NT2/D1 (cell line): ENCODE measurements around the gene BSCL2.

Experiments
- SUZ12 ChIP-seq: IDR thresholded peaks from 2 replicates; pipeline ENCODE4 v1.6.1; 2011; ENCODE audit not compliant: insufficient read length, insufficient read depth; ENCODE audit errors: extremely low read depth
- YY1 ChIP-seq: IDR thresholded peaks from 2 replicates; pipeline ENCODE4 v1.6.1; 2011; ENCODE audit not compliant: insufficient read length, insufficient read depth
- ZNF274 ChIP-seq: IDR thresholded peaks from 2 replicates; pipeline ENCODE4 v1.6.1; 2011; ENCODE audit warnings: mild to moderate bottlenecking, low read depth, low read length

- TF ChIP-seq SUZ12 (no peak), ZNF274 (no peak), YY1 (no peak)
Measured at GRCh38 chr11:62705413-62705812, 1.8 kb downstream of the BSCL2 start.
